GM12874 (cell line): ENCODE results near the gene KRTAP19-1.

Experiments
- TF ChIP-seq, protein P1 (sequence below): IDR thresholded peaks from 2 replicates; pipeline ENCODE4 v1.5.1; 2011; ENCODE audit warnings: low read depth, mild to moderate bottlenecking, control low read depth, low read length, moderate library complexity; ENCODE audit not compliant: insufficient read depth

KRTAP19-1 gene

DNA sequence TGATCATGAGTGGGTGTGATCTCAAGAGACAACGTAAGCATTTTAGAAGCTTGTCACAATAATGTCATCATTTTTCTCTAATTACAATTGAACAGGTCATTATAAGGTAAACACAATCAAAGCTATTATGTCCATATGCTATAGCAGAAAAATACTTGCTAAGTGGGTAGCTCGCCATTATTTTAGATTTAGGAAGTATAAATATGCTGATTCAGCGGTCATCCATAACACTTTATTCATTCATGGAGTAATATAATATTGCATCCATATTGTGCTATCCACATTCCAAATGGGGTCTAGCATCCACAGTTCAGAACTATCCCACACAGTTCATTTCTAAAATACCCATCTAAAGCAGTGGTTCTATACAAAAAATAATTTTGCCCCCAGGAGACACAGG is 31.7 kb downstream of the KRTAP19-1 start:
- TF ChIP-seq, protein P1, sequence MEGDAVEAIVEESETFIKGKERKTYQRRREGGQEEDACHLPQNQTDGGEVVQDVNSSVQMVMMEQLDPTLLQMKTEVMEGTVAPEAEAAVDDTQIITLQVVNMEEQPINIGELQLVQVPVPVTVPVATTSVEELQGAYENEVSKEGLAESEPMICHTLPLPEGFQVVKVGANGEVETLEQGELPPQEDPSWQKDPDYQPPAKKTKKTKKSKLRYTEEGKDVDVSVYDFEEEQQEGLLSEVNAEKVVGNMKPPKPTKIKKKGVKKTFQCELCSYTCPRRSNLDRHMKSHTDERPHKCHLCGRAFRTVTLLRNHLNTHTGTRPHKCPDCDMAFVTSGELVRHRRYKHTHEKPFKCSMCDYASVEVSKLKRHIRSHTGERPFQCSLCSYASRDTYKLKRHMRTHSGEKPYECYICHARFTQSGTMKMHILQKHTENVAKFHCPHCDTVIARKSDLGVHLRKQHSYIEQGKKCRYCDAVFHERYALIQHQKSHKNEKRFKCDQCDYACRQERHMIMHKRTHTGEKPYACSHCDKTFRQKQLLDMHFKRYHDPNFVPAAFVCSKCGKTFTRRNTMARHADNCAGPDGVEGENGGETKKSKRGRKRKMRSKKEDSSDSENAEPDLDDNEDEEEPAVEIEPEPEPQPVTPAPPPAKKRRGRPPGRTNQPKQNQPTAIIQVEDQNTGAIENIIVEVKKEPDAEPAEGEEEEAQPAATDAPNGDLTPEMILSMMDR, result no peak

DNA sequence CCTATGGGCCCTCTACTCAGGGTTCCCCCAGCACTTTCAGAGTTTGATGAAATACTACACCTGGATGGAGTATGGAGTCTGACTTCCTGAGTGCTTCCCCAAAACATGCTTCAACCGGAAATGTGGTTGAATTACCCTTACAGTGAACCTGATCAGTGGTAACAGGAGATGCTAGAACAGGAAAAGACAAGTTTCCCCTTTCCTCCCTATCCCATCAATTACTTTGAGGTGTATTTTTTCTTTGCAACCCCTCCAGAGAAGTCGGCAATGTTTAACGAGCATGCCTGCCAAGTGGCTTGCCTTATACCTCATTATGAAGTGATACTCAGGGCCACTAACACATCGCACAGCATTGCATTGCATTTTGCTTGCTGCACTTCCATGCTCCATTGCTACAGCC is 33.1 kb downstream of the KRTAP19-1 start:
- TF ChIP-seq, protein P1, result no peak

DNA sequence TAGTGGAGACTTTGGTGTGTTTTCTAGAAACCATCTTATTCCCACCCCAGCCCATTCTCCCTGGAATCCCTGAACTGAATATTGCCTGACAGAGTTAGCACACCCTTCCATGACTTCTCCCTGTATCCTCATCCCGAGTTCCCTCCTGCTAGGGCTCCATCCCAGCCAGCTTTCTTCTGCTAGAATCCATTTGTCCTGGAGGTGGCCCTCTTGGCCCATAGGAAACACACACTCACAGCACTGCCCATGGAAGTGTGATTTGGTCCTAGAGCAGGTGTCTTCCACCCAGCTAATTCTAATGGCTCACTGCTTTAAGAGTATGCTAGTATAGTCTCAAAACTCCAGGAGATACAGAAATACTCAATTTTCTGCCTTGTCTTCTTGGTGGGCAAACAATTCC is 36.0 kb downstream of the KRTAP19-1 start:
- TF ChIP-seq, protein P1, result no peak

DNA sequence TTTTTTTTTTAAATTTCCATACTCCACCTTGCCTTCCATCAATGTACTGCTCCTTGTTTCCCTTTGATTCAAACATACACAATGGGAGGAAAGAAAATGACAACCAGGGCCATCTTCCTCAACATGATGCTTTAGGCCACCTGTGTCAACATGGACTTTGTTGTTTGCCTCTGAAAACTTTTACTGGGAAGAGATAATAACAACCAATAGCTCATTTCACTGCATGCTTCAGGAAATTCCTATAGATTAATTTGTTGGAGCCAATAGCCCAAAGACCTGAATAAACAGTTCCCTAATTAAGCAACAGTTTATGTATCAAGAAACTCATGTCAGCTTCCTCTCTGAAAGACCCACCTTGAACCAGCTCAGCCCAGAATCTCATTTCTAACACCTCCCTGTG is 36.9 kb downstream of the KRTAP19-1 start:
- TF ChIP-seq, protein P1, result no peak

DNA sequence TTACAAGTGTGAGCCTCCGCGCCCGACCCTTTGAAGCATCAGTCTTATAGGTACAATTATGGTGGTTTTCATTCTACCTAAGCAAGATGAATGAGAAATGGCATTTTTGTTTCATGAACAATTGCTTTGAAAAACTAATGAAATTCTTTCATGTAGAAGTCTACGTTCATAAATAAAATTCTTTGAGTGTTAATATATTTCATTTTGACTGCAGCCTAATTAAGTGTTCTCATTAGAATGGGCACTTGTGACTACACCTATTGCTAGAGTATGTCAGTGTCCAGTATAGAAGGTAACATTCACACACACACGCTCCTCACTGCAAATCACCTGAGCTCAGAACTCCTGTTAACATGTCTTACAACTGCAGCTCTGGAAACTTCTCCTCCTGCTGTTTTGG is 40.2 kb downstream of the KRTAP19-1 start, which contains the start of gene KRTAP15-1:
KRTAP15-1 (plus strand) TSS at position 301 of the 400 bp plus-strand sequence; CDS start at position 354, 53 bp downstream.
- TF ChIP-seq, protein P1, result no peak

DNA sequence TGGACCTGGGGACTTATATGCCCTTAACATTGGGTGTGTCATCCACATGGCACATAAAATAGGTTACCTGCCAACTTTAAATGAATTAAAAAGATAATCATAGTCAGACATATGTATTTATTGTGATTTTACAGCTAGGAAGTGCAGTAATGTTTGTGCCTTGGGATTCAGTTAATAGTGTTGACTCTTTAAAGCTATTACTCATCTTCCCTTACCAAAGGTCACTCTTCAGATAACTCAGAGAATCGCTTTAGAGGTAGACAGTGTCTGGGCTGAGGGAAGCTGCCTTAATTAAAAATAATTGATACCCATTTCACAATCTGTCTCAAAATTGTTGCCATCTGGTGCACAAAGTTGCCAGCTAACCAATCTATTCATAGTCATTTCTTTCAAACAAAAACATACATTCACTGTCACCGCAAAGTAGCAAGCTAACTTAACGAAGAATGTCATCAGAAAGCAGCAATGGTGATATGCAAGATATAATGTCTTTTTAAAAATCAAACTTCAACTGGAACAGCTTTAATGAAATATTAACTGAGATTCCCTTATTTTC is 43.1 kb downstream of the KRTAP19-1 start:
- TF ChIP-seq, protein P1, result no peak

DNA sequence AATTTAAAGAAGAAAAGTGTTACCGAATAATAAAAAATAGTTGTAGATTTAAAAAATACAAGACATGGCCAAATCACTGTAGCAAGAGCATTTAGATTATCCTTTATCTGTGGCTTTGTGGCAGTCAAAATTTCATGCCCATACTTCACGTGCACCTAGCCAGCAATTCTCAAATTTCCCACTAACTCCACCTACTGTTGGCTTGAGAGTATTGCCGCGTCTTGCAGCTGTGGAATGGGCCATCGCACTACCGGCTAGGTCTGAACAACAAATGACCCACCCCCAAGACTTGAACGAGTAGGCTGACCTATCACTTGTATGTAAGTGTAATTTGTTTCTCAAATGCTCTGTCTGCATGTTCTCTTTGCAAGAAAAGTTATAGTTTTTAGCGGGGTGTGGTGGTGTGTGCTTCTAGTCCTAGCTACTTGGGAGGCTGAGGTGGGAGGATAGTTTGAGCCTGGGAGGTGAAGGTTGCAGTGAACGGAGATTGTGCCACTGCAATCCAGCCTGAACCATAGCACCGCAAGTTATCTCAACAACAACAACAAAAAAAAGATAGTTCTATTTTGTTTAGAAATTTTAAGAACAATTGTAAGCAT is 46.0 kb downstream of the KRTAP19-1 start:
- TF ChIP-seq, protein P1, result peak; percentile 45; the same call in 1 of the 2 replicates
